T-helper 1 cell (primary cell): Measurements from ENCODE around the gene PRTG.
"Not testable (repeated sequence)": the region's sequence is repeated elsewhere in the genome, so short reads cannot be mapped to it uniquely, and the experiment has no call there.

Source experiments
- DNase-seq, 5 donors: peaks; one replicate each; pipeline ENCODE4 v3.0.0-alpha.2; 2012 to 2020
- total RNA-seq, 4 donors: gene quantifications; one replicate each; lab custom pipeline; 2026; lab: John Stamatoyannopoulos, UW

The PRTG gene, protein sequence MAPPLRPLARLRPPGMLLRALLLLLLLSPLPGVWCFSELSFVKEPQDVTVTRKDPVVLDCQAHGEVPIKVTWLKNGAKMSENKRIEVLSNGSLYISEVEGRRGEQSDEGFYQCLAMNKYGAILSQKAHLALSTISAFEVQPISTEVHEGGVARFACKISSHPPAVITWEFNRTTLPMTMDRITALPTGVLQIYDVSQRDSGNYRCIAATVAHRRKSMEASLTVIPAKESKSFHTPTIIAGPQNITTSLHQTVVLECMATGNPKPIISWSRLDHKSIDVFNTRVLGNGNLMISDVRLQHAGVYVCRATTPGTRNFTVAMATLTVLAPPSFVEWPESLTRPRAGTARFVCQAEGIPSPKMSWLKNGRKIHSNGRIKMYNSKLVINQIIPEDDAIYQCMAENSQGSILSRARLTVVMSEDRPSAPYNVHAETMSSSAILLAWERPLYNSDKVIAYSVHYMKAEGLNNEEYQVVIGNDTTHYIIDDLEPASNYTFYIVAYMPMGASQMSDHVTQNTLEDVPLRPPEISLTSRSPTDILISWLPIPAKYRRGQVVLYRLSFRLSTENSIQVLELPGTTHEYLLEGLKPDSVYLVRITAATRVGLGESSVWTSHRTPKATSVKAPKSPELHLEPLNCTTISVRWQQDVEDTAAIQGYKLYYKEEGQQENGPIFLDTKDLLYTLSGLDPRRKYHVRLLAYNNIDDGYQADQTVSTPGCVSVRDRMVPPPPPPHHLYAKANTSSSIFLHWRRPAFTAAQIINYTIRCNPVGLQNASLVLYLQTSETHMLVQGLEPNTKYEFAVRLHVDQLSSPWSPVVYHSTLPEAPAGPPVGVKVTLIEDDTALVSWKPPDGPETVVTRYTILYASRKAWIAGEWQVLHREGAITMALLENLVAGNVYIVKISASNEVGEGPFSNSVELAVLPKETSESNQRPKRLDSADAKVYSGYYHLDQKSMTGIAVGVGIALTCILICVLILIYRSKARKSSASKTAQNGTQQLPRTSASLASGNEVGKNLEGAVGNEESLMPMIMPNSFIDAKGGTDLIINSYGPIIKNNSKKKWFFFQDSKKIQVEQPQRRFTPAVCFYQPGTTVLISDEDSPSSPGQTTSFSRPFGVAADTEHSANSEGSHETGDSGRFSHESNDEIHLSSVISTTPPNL
- total RNA-seq, result 0 reads per million in 4 donors

DNA sequence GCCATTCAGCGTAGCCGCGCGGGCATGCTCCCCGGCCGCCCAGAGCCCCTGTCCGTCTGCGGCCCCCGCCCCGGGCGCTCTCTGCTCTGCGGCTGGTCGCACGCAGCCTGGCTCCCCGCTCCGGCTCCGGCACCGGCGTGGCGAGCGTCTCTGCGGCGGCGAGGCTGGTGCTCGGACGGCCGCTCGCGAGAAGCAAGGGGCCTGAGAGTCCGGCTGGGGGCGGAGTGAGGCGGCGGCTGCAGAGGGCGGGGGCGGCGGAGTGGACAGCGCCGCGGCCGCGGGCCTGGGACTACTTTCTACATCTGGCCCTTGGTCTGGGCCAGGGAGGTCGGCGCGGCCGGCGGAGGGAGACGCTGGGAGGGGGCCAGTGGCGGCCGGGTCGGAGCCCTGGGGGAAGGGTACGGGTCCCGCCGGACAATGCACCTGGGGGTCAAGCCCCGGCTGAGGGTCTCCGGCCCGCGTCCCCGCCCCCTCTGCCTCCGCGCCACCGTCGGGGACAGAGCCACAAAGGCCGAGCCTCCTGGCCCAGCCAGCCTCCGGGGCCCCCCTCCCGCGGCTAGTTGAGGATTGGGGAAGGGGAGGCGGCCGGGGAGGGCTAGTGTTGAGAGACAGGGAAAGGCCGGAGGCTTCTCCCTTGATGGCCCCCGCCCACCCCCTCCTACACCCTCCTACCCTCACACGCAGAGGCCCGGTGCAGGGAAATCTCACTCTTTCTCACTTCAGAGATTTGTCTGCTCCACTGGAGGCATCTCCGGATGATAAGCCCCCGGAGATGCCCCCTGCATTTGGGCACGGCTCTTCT is at the start of gene PRTG:
Gene PRTG, minus strand, starts transcription at position 226 of the 802 bp plus-strand sequence. Its CDS starts 221 bp downstream, at position 5.
- DNase-seq, result no peak

DNA sequence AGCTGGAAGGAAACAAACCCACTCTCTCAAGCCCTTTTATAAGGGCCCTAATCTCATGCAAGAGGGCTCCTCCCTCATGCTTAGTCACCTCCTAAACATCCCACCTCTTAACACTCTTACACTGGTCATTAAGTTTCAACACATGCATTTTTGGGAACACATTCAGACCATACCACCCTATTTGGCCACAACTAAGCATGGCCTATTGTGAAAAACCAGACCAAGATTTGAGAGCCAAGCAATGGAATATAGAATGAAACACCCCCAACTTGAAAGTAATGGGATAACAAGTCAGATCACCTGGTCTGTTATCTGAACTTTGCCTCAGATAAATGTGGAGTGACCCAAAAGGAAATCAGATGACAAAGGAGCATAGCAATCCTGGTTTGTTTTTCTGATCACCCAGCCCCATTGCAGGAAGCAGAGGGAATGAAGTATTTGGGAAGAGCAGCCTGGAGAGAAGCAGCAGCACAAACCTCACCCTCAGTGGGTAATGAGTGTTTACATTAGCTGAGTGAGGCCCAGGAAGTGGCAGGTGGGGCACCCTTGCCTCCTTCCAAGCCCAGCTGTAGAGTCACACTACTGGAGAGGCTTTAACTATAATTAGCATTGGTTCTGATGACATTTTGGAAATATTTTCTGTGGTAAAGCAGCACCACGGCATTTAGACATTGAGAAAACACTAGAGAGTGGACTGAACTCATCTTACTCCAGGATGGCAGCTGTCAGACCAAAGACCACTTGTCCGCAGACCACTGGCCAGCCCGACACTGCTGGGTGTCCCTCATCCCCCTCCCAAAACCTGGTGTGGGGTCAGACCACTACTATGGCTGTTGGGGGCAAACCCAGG is 48.8 kb upstream of the PRTG start:
- DNase-seq, result no peak

DNA sequence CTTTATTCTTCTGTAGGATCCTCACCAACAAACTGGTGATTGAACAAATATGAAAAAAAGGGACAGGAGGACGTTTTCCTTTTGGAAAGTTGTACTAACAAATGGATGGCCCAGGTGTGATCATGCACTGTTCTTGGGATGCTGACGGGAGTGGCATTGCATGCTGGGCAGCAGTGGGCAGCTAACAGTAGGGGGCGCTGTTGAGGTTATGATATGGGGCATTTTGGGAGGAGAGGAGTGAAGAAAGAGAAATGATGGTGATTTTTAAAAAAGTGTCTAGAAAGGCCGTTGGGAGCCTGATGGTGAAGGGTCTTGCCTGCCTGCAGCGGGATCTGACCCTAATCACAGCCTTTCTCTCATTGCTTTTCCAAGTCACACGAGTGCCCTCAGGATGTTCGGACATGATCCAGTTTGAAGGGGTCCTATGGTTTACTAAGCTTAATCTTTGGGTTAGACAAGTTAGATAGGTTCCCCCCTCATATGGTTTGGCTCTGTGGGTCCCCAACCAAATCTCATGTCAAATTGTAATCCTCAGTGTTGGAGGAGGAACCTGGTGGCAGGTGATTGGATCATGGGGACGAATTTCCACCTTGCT is 46.2 kb upstream of the PRTG start:
- DNase-seq, result peak in 4 of 5 donors; percentile 22 to 34 (median 28)

DNA sequence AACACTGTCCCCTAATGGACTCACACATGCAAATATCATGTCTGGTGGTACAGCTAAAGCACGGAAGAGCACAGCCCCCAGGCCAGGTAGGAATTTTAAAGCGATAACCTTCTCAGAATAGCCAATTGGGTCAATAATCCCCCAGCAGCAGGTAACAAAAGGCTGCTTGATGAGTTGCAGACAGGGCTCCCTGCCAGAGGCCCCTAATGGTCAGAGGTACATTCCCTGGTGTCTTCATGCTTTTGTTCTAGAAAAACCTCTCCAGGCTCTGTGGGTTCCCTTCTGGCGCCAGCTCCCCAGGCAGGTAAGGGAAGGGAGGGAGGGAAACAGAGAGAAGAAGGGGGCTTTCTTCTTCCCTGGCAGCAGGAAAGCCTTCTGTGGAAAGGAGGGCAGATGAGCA is 43.4 kb upstream of the PRTG start:
- no peak for DNase-seq

DNA sequence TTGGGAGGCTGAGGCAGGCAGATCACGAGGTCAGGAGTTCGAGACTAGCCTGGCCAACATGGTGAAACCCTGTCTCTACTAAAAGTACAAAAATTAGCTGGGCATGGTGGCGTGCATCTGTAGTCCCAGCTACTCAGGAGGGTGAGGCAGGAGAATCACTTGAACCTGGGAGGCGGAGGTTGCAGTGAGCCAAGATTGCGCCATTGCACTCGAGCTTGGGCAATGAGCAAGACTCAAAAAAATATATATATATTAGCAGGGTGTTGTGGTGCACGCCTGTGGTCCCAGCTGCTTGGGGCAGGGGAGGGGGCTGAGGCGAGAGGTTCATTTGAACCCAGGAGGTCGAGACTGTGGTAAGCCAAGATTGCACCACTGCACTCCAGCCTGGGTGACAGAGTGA is 42.6 kb upstream of the PRTG start:
- DNase-seq, result not testable (repeated sequence)

DNA sequence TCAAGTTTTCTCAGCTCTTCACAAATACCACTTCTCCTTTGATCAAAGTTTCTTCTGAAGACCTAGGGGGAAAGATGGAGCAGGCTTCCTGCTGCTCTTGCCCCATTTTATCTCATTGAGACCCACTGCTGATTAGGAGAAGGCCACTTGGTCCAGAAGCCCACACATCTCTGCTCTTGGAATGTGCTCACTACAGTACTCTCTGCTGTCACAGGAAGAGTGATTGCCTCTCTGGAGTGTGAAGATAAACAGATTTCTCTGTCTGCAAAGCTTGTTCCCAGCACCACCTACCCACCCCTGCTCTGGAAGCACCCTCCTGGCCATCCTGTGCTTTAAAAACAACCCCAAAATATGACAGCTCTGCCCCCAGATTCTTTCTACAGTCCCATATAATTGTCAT is 41.3 kb upstream of the PRTG start:
- no peak for DNase-seq

DNA sequence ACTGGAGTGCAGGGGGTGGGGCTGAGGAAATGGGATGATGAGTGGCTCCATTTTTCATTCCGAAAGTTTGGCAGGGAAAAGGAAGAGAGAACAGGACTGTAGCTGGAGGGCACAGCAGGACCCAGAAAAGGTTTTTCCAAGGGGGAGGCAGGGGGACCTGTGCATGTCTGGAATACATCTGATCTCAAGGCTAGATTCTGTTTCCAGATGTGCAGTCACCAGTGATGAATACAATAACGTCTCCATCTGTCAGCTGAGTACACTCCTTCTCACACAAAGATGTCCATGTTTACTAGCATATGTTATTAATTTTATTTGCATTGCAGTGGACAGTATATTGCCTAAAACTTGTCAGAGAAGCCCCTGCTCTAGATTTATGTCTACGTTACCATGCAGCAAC is 39.9 kb upstream of the PRTG start:
- no peak for DNase-seq

DNA sequence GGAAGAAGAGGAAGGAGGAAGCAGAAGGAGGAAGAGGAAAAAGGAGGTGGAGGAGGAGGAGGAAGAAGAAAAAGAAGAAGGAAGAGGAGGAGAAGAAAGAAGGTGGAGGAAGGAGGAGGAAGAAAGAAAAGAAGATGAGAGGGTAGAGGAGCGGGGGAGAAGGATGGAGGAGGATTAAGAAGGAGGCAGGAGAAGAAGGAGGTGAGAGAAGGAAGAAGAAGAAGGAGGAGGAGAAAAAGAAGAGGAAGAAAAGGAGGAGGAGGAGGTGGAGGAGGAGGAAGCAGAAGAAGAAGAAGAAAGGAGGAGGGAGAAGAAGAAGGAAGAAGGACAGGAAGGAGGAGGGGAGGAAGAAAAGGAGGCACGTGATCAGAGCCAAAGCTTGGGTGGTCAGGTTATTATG is 37.3 kb upstream of the PRTG start:
- no peak for DNase-seq

DNA sequence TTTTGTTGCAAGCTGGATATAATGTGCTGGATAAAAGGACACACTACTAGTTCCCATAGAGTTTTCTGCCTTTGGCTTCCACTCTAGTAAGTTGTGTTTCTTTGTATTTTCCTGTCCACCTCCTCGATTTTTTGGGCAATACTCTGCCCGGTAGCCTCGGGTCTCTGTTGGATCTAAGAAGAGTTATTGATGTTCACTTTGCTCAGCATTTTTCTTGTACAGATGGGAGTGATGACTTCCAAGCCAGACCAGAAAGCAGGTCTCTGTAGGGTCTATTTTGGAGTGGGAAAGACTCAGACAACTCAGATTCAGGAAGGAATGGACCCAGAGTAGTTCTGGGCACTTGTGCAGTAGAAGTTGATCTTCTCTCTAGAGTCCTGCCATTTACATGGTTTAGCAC is 36.0 kb upstream of the PRTG start:
- DNase-seq, result no peak

DNA sequence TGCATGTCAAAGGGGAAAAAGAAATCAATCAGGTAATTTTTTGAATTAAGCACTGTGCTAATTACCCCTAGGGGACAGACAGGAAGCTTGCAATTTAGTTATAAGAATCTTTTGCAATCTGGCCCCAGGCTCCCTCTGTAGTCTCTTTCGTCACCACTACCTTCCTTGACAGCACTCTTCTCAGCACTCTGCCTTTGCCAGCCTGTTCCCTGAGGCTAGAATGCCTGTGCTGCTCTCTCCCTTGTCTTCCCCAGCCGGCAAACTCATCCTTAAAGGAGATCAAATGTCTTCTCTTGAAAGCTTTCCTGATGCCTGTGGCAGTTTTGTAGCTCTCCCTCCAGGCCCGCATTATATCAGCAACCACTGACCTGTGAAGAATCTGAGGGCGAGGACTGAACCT is 32.4 kb upstream of the PRTG start:
- no peak for DNase-seq

DNA sequence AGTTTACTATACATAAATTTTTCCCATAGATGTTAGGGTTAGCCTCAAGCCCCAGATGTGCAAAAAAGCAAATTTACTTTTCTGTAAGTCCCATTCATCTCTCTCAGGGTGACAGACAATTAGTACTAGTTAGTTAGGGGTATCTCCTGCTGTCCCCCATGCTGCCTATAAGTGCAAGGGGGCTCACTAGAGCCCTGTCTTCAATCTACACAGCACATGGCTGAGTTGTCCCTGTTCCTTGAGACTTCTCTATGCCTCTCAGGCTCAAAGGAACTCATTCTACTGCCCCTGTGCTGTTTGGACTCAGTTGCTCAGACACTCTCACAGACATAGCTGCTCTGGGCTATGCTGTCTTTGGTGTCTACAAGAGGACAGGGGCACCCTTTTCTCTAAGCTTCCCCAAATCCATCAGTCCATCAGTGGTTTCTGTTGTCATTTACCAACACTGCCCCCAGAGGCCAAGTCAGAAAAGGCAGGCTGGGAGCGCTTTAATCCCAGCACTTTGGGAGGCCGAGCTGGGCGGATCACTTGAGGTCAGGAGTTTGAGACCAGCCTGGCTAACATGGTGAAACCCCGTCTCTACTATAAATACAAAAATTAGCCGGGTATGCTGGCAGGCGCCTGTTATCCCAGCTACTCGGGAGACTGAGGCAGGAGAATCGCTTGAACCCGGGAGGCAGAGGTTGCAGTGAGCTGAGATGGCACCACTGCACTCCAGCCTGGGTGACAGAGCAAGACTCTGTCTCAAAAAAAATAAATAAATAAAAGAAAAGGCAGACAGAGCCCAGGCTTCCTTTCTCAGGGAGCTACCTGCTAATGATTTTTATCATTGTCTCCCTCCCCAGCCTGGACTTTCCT is 31.4 kb upstream of the PRTG start:
- DNase-seq, result peak in 3 of 5 donors; percentile 10 to 19 (median 14)

DNA sequence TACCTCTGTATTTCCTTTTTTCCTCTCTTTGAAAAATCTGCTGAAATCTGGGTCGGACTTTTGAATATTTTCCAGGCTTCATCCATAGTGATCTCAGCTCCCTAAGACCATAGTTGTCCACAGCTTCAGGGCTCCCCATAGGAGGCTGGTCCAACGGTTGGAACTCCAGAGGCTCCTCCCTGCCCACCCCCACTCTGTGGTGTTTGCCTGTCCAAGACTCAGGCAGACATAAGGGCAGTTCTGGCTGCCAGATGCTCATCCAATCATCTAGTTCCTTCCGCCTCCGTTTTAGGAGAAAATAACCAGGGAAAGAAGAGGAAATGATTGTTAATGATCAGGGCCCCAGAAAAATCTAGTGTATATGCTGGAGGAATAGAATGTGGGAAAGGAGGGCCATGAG is 27.9 kb upstream of the PRTG start:
- DNase-seq, result no peak

DNA sequence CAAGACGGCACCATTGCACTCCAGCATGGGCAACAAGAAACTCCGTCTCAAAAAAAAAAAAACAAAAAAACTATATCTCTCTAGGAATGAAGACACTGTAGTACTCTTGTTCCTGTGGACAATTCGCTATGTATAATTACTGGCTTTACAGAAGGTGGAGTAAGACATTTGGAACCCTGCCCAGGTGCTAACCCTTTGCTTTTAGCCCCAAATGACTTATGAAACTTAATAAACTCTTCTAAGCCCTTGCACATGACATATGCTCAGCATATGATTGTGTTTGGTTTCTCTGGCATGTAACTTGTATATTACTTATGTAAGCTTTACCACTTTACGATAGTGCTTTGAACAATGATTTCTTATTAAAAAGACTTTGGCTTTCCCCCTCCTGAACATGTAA is 27.3 kb upstream of the PRTG start:
- no peak for DNase-seq

DNA sequence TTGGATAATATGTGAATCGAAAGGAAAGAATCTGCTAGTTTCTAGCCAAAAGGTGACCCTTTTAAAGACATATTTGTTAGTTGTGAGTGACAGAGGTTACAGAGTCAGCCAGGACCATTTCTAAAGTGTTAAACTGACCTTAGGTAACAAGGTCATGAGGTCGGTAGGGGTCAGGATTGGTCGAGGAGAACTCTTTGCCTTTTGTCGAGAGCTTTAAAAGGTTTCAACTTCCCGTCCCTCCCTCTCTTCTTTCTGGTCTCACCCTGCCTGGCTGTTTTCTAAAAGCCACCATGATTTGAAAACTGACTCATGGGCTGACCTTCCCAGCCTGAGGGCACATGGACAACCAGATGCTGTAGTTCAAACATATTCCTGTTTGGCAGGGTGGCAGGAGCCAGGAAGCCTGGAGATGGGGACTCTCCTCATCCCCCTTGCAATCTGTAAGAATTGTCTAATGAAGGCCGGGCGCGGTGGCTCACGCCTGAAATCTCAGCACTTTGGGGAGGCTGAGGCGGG is 25.8 kb upstream of the PRTG start:
- no peak for DNase-seq

DNA sequence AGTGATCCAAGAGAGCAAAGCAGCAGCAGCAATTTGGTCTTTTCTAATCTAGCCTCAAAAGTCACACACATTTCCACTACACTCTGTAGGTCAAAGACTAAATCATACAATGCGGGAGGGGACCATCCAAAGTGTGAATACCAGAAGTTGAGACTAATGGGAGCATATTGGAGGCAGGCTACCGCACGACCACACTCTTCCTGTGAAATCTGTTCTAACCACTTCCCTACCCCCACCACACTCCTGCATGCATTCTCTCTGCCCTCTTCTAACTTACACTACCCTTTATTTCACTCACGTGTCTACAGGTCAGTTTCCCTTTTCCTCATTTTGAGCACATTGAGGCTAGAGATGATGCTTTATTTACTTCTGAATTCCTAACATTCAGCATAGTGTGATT is 23.7 kb upstream of the PRTG start:
- no peak for DNase-seq

DNA sequence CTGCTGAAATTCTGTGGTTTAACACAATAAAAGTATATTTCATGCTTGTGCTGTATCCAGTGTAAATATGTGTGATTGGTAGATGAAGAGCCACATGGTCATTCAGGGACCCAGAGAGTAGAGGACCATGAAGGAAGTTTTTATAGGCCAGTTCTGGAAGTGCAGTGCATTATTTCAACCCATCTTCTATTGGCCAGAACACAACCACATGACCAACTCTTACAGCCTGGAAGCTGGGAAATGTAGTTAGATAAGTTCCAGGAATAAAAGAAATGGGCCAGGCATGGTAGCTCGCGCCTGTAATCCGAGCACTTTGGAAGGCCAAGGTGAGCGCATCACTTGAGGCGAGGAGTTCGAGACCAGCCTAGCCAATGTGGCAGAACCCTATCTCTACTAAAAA is 21.4 kb upstream of the PRTG start:
- DNase-seq, result no peak

DNA sequence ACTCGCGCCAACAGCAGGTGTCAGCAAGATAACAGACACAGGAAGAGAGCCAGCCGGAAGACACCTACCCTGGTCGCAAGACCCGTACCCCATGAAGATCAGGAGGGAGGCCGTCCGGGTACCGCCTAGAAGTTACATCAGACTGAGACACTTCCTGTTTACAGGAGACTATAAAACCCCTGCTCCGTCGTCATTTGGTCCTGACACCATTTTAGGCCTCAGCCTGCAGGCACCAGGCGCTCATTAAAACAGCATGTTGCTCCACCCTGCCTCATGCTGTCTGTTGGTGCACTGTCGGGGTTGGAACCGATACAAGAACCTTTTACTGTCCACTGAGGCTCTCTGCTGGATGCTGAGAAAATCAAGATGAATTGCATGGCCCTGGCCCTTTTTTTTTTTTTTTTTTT is 15.6 kb upstream of the PRTG start:
- no peak for DNase-seq

DNA sequence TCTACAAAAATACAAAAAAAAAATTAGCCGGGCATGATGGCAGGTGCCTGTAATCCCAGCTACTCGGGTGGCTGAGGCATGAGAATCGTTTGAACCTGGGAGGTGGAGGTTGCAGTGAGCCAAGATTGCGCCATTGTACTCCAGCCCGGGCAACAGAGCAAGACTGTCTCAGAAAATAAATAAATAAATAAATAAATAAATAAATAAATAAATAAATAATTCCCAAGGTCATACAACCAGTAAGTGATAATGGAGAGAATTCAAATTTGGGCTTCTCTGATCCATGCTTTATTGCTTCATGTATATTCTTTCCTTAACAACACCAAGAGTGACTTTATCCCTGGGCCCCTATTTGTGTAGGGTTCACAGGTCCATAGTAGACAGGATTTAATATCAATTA is 10.5 kb upstream of the PRTG start:
- not testable (repeated sequence) for DNase-seq

DNA sequence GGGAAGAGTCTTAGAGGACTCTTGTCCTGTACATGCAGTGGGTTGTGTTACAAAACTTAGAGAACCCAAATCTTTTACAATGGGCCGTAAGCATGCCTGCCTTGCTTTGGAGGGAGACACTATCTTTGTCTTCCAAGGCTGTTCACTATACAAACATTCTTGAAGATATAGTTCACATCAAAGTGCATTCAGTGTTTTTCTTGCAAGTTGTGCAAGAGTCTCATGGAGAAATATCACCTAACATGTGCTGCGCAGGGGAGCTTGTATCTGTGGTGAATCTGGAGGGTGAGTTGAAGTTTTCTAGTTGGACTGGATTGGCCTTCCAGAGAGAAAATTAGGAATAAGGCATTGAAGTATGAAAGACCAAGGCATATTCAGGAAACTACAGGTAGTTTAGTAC is 7.8 kb upstream of the PRTG start:
- no peak for DNase-seq
